ENCODE results near the gene MGAM2.

GRCh38 chr7:142257958-142258357 is 146.4 kb downstream of the MGAM2 start, which contains the start of gene PRSS58:
- TF ChIP-seq CTCF (IDR thresholded peaks at IDR 0.05) (no peak), POLR2A (IDR thresholded peaks at IDR 0.05) (no peak)
